Measurements from ENCODE around the gene STK24. TPM values are rescaled to one million over a fixed set of nuclear protein-coding genes. Genes with fewer than 3 reads are reported as not detected.

Gene STK24
- total and polyA plus RNA-seq, 2 of the 8 experiments (the other 6 are each of a cell fraction or from before 2014, with no cell fraction given) = 62.8 to 143 TPM

GRCh38 chr13:98406427-98406826 is 170.5 kb downstream of the STK24 start:
- no peaks in the 10 kb centered on the region for H3K79me2 ChIP-seq (ENCODE audit: control insufficient read depth in 1 of 2, insufficient read depth in 2 of 2, low read length in 2 of 2)
- no peak for FAIRE-seq
- no peak for TF ChIP-seq ASH2L (IDR thresholded peaks at IDR 0.05; ENCODE audit: low read length)
- TF ChIP-seq RAD21 (IDR thresholded peaks at IDR 0.05 in 1 of 2, conservative IDR thresholded peaks at IDR 0.05 in 1 of 2; ENCODE audit: low read depth in 2 of 2, low read length in 2 of 2) = peak in 1 of 2 experiments; percentile 3; a peak in 1 of 4 replicates
- no peak for TF ChIP-seq CHD1 (IDR thresholded peaks at IDR 0.05; ENCODE audit: low read depth, low read length)
- POLR2A ChIA-PET (ENCODE audit: partially characterized antibody) = no interaction called here
- H4K8ac ChIP-seq (ENCODE audit: extremely low read depth, insufficient read depth, low read length) = no peak overlapping the region
- no peaks in the 10 kb centered on the region for H3K27me3 ChIP-seq (replicated peaks in 1 of 4; ENCODE audit: control insufficient read depth in 3 of 4, extremely low read depth in 1 of 4, insufficient read depth in 3 of 4, low read length in 3 of 4)
- H2BK20ac ChIP-seq (ENCODE audit: low read length) = no peak overlapping the region
- H3K9ac ChIP-seq (replicated peaks in 1 of 4; ENCODE audit: extremely low read depth in 1 of 4, low read depth in 3 of 4, low read length in 3 of 4) = no peak overlapping the region
- H2AFZ ChIP-seq (ENCODE audit: low read length) = no peak overlapping the region
- no peaks in the 10 kb centered on the region for H3K79me1 ChIP-seq (ENCODE audit: low read depth, low read length)
- no peak overlapping the region for H2BK120ac ChIP-seq (replicated peaks; ENCODE audit: low read depth, low read length)
- H2BK12ac ChIP-seq (ENCODE audit: low read depth, low read length) = no peak overlapping the region
- no peak overlapping the region for H2BK5ac ChIP-seq (ENCODE audit: low read depth, low read length)
- H3K23ac ChIP-seq (ENCODE audit: insufficient read length) = no peak overlapping the region
- no peak overlapping the region for H3K14ac ChIP-seq (ENCODE audit: insufficient read length)
- no peak overlapping the region for H4K91ac ChIP-seq (replicated peaks; ENCODE audit: insufficient read length, low read length)
- H3K4ac ChIP-seq (replicated peaks; ENCODE audit: insufficient read length, low read depth, low read length) = no peak overlapping the region
- no peak overlapping the region for H3K4me3 ChIP-seq (ENCODE audit: extremely low read depth in 1 of 4, insufficient read depth in 2 of 4, low read depth in 3 of 4, low read length in 4 of 4)
- no peak overlapping the region for H3K56ac ChIP-seq (replicated peaks; ENCODE audit: insufficient read length, low read depth, low read length)
- H3K27ac ChIP-seq (ENCODE audit: low read depth, low read length) = no peak overlapping the region
- no peak overlapping the region for H4K5ac ChIP-seq (ENCODE audit: insufficient read length, low read depth, low read length)
- H4K20me1 ChIP-seq (replicated peaks in 1 of 2; ENCODE audit: control insufficient read depth in 1 of 2, insufficient read depth in 2 of 2, low read length in 2 of 2) = no peaks in the 10 kb centered on the region
- H2AK5ac ChIP-seq (ENCODE audit: low read depth, low read length) = no peak overlapping the region
- H3K9me3 ChIP-seq (ENCODE audit: insufficient read depth in 2 of 2, low read depth in 1 of 2, low read length in 1 of 2) = no peaks in the 10 kb centered on the region
- no peak for DNase-seq (ENCODE audit: low read depth in 1 of 2, low spot score in 2 of 2)
- CTCF ChIA-PET (ENCODE audit: partially characterized antibody) = interaction anchor here (0.7 to 2.0 kb wide), 8 partner anchors 12 to 373 kb away, joined by 3 to 8 read pairs (median 4); no protein-coding TSS in a partner anchor
- peaks cover 0 to 4% (median 2%) of the 10 kb centered on the region in 4 experiments; a peak in 2 of 8 replicates for H3K36me3 ChIP-seq (ENCODE audit: control insufficient read depth in 2 of 4, insufficient read depth in 4 of 4, low read length in 3 of 4)
- no peak overlapping the region for H3K18ac ChIP-seq (ENCODE audit: extremely low read depth, low read length)
- no peak overlapping the region for H3K4me2 ChIP-seq (ENCODE audit: insufficient read depth in 1 of 2, low read depth in 2 of 2, low read length in 2 of 2)
- H3K4me1 ChIP-seq (replicated peaks in 1 of 4; ENCODE audit: control insufficient read depth in 3 of 4, insufficient read depth in 4 of 4, low read length in 3 of 4) = no peaks in the 10 kb centered on the region
- 83% methylated on average over 9 of the region's 9 CpGs; no CpG with 5 or more reads in 1 of the 2 experiments for WGBS, 2 experiments (ENCODE audit: extremely low coverage in 1 of 2, insufficient coverage in 1 of 2, insufficient read length in 1 of 2, insufficient replicate concordance in 2 of 2, low coverage in 1 of 2, low lambda C conversion rate in 2 of 2, missing lambda C conversion rate in 1 of 2)
- H2BK15ac ChIP-seq (ENCODE audit: low read length) = no peak overlapping the region
- H3K23me2 ChIP-seq (ENCODE audit: low read depth, low read length) = no peaks in the 10 kb centered on the region
